Mesendoderm (in vitro differentiated cells): ENCODE measurements around the gene CAMK1.

ENCODE experiments used
- DNase-seq: peaks from one replicate; pipeline ENCODE4 v3.0.0; 2013
- H2AK5ac ChIP-seq: 2 replicates; pipeline ENCODE4 v1.6.1; 2013; ENCODE audit warnings: low read length, inconsistent platforms
- H2BK120ac ChIP-seq: 2 replicates; pipeline ENCODE4 v1.6.1; 2013; ENCODE audit warnings: low read depth, mild to moderate bottlenecking, low read length, moderate library complexity, mixed read lengths
- H2BK15ac ChIP-seq: replicated peaks from 2 replicates; pipeline ENCODE4 v1.6.1; 2013; ENCODE audit warnings: low read depth, mild to moderate bottlenecking, moderate library complexity
- H2BK5ac ChIP-seq: 2 replicates; pipeline ENCODE4 v1.6.1; 2013; ENCODE audit warnings: low read length, inconsistent platforms
- H3K18ac ChIP-seq: 2 replicates; pipeline ENCODE4 v1.6.1; 2013; ENCODE audit warnings: mild to moderate bottlenecking, low read length, mixed read lengths
- H3K23ac ChIP-seq: one replicate; pipeline ENCODE4 v1.6.1; 2013; ENCODE audit warnings: low read length
- H3K27ac ChIP-seq: 2 replicates; pipeline ENCODE4 v1.5.1; 2013; ENCODE audit warnings: low read depth, mild to moderate bottlenecking, inconsistent platforms, low read length, moderate library complexity
- H3K27me3 ChIP-seq: 2 replicates; pipeline ENCODE4 v1.6.1; 2013; ENCODE audit warnings: low read length, control low read depth, mild to moderate bottlenecking, inconsistent platforms; ENCODE audit not compliant: insufficient read depth, poor library complexity
- H3K36me3 ChIP-seq: 2 replicates; pipeline ENCODE4 v1.6.1; 2013; ENCODE audit warnings: low read length, inconsistent platforms; ENCODE audit not compliant: control insufficient read depth, insufficient read depth
- H3K4ac ChIP-seq: one replicate; pipeline ENCODE4 v1.6.1; 2013; ENCODE audit warnings: low read depth, mild to moderate bottlenecking, low read length, moderate library complexity
- H3K4me1 ChIP-seq: 2 replicates; pipeline ENCODE4 v1.6.1; 2013; ENCODE audit warnings: low read depth, low read length, inconsistent platforms; ENCODE audit not compliant: control insufficient read depth
- H3K4me2 ChIP-seq: 2 replicates; pipeline ENCODE4 v1.6.1; 2013; ENCODE audit warnings: low read length
- H3K4me3 ChIP-seq: 2 replicates; pipeline ENCODE4 v1.5.1; 2013; ENCODE audit warnings: mild to moderate bottlenecking, low read length
- H3K56ac ChIP-seq: one replicate; pipeline ENCODE4 v1.6.1; 2013; ENCODE audit warnings: low read length
- H3K79me1 ChIP-seq: 2 replicates; pipeline ENCODE4 v1.6.1; 2013; ENCODE audit warnings: low read length, inconsistent platforms
- H3K79me2 ChIP-seq: 2 replicates; pipeline ENCODE4 v1.6.1; 2013; ENCODE audit warnings: mild to moderate bottlenecking, low read length; ENCODE audit not compliant: control insufficient read depth, insufficient read depth
- H3K9ac ChIP-seq: 2 replicates; pipeline ENCODE4 v1.6.1; 2013; ENCODE audit warnings: low read length, inconsistent platforms
- H4K5ac ChIP-seq: one replicate; pipeline ENCODE4 v1.6.1; 2013; ENCODE audit warnings: low read length
- H4K8ac ChIP-seq: one replicate; pipeline ENCODE4 v1.6.1; 2013; ENCODE audit warnings: low read depth, mild to moderate bottlenecking, control low read depth, low read length, moderate library complexity
- WGBS: extraction: QIAGEN DNeasy Blood & Tissue Kit; methylation state at CpG from one replicate; pipeline ENCODE4 v1.1.7; 2013; ENCODE audit warnings: low lambda C conversion rate, missing lambda C conversion rate; ENCODE audit not compliant: insufficient coverage; ENCODE audit errors: extremely low coverage; 5-methylcytosine and 5-hydroxymethylcytosine counted together

The CAMK1 gene

GRCh38 chr3:9797196-9797945 lies 27.6 kb upstream of the CAMK1 start:
- H3K36me3 ChIP-seq, result peaks cover 9% of the 10 kb centered on the region
- H3K4me1 ChIP-seq, result no peaks in the 10 kb centered on the region
- no peak overlapping the region for H3K18ac ChIP-seq
- peaks cover 21% of the 10 kb centered on the region for H3K79me2 ChIP-seq
- no peak overlapping the region for H2AK5ac ChIP-seq
- H4K5ac ChIP-seq, result no peak overlapping the region
- H3K4me3 ChIP-seq, result no peak overlapping the region
- no peaks in the 10 kb centered on the region for H3K27me3 ChIP-seq
- H2BK120ac ChIP-seq, result no peak overlapping the region
- no peak overlapping the region for H3K56ac ChIP-seq
- H4K8ac ChIP-seq, result no peak overlapping the region
- H3K79me1 ChIP-seq, result peaks cover 17% of the 10 kb centered on the region
- DNase-seq, result no peak
- H2BK15ac ChIP-seq, result no peak overlapping the region
- H3K27ac ChIP-seq, result no peak overlapping the region
- H2BK5ac ChIP-seq, result no peak overlapping the region
- no CpG with 5 or more reads among the region's 12 CpGs for WGBS
- H3K4ac ChIP-seq, result no peak overlapping the region
- H3K9ac ChIP-seq, result no peak overlapping the region
- H3K23ac ChIP-seq, result no peak overlapping the region
- H3K4me2 ChIP-seq, result no peak overlapping the region

- Histone ChIP-seq H3K4me1 (peaks cover 4% of the 10 kb centered on the region), H4K8ac (no peak overlapping the region), H3K27ac (no peak overlapping the region), H3K4ac (no peak overlapping the region), H3K27me3 (no peaks in the 10 kb centered on the region), H2BK15ac (no peak overlapping the region), H4K5ac (no peak overlapping the region), H3K56ac (no peak overlapping the region), H3K18ac (no peak overlapping the region), H3K79me1 (peaks cover 26% of the 10 kb centered on the region), H2AK5ac (no peak overlapping the region), H3K4me3 (no peak overlapping the region), H3K36me3 (peaks cover 3% of the 10 kb centered on the region), H3K79me2 (peaks cover 24% of the 10 kb centered on the region), H2BK5ac (no peak overlapping the region), H2BK120ac (no peak overlapping the region), H3K23ac (no peak overlapping the region), H3K9ac (no peak overlapping the region), H3K4me2 (no peak overlapping the region)
- DNase-seq, result no peak
- WGBS, result no CpG with 5 or more reads among the region's 5 CpGs
Observed at GRCh38 chr3:9795207-9795606, 25.5 kb upstream of the CAMK1 start.

- Histone ChIP-seq H3K56ac (no peak overlapping the region), H4K5ac (no peak overlapping the region), H3K9ac (no peak overlapping the region), H3K4me3 (no peak overlapping the region), H3K23ac (no peak overlapping the region), H3K27me3 (no peaks in the 10 kb centered on the region), H3K27ac (no peak overlapping the region), H3K4ac (no peak overlapping the region), H2BK120ac (no peak overlapping the region), H3K18ac (no peak overlapping the region), H2BK5ac (no peak overlapping the region), H3K79me2 (peaks cover 24% of the 10 kb centered on the region), H3K79me1 (peaks cover 26% of the 10 kb centered on the region), H3K4me1 (peaks cover 4% of the 10 kb centered on the region), H3K36me3 (peaks cover 3% of the 10 kb centered on the region), H2BK15ac (no peak overlapping the region), H3K4me2 (no peak overlapping the region), H4K8ac (no peak overlapping the region), H2AK5ac (no peak overlapping the region)
- no CpG with 5 or more reads among the region's 11 CpGs for WGBS
- DNase-seq, result no peak
Observed at GRCh38 chr3:9794400-9794799, 24.7 kb upstream of the CAMK1 start.

- peak overlapping the region; percentile 98 for H3K56ac ChIP-seq
- peak overlapping the region; percentile 93 for H4K8ac ChIP-seq
- peak overlapping the region; percentile 95 for H3K4ac ChIP-seq
- H3K4me2 ChIP-seq, result peak overlapping the region; percentile 100
- peaks cover 5% of the 10 kb centered on the region for H3K36me3 ChIP-seq
- peak; percentile 58 for DNase-seq
- no peak overlapping the region for H2BK5ac ChIP-seq
- WGBS, result no CpG with 5 or more reads among the region's 23 CpGs
- peak overlapping the region; percentile 72 for H3K18ac ChIP-seq
- H2AK5ac ChIP-seq, result peak overlapping the region; percentile 45
- peak overlapping the region; percentile 99 for H3K4me3 ChIP-seq
- H3K27ac ChIP-seq, result peak overlapping the region; percentile 30
- H3K79me2 ChIP-seq, result peaks cover 24% of the 10 kb centered on the region
- H3K79me1 ChIP-seq, result peaks cover 26% of the 10 kb centered on the region
- H2BK15ac ChIP-seq, result no peak overlapping the region
- H2BK120ac ChIP-seq, result no peak overlapping the region
- H3K4me1 ChIP-seq, result peaks cover 4% of the 10 kb centered on the region
- H3K9ac ChIP-seq, result peak overlapping the region; percentile 98
- no peak overlapping the region for H3K23ac ChIP-seq
- H4K5ac ChIP-seq, result peak overlapping the region; percentile 72
- no peaks in the 10 kb centered on the region for H3K27me3 ChIP-seq
Observed at GRCh38 chr3:9793161-9793781, 23.5 kb upstream of the CAMK1 start.

GRCh38 chr3:9792405-9793160 lies 22.8 kb upstream of the CAMK1 start, which contains the start of the genes ARPC4 and TADA3:
TSS of gene ARPC4 (plus strand) at chr3:9793082. CDS start at chr3:9793122, 40 bp downstream.
TSS of gene TADA3 (minus strand) at chr3:9792473. CDS start at chr3:9791466, 1,007 bp downstream.
- H3K79me1 ChIP-seq, result peaks cover 24% of the 10 kb centered on the region
- peak within 1 kb of the TSS; percentile 96 for H2BK5ac ChIP-seq
- no peak within 1 kb of the TSS for H2BK120ac ChIP-seq
- peak within 1 kb of the TSS; percentile 92 for H4K5ac ChIP-seq
- peaks cover 24% of the 10 kb centered on the region for H3K79me2 ChIP-seq
- H3K56ac ChIP-seq, result peak within 1 kb of the TSS; percentile 98
- H3K27ac ChIP-seq, result peak within 1 kb of the TSS; percentile 94
- H3K36me3 ChIP-seq, result peaks cover 4% of the 10 kb centered on the region
- peak within 1 kb of the TSS; percentile 75 for H2AK5ac ChIP-seq
- WGBS, result no CpG with 5 or more reads among the region's 65 CpGs
- H4K8ac ChIP-seq, result peak within 1 kb of the TSS; percentile 97
- H3K4ac ChIP-seq, result peak within 1 kb of the TSS; percentile 95
- H3K4me3 ChIP-seq, result peak within 1 kb of the TSS; percentile 99
- H3K18ac ChIP-seq, result peak within 1 kb of the TSS; percentile 94
- peaks cover 4% of the 10 kb centered on the region for H3K4me1 ChIP-seq
- no peak within 1 kb of the TSS for H2BK15ac ChIP-seq
- peak within 1 kb of the TSS; percentile 100 for H3K4me2 ChIP-seq
- DNase-seq, result peak; percentile 98
- peak within 1 kb of the TSS; percentile 98 for H3K9ac ChIP-seq
- no peaks in the 10 kb centered on the region for H3K27me3 ChIP-seq
- H3K23ac ChIP-seq, result no peak within 1 kb of the TSS
